RWPE2 (cell line): ENCODE data around the gene ANKS3.

Source experiments
- ATAC-seq: fragments of 200-7000 bp; cut with Tn5 transposase; 3 replicates; pipeline ENCODE4 v1.9.1; 2021; ENCODE audit warnings: low read depth
- DNase-seq: peaks from one replicate; pipeline ENCODE4 v3.0.0-alpha.2; 2020; ENCODE audit warnings: low spot score
- H3K27ac ChIP-seq: fragments of 450-650 bp; 2 replicates; pipeline ENCODE4 v1.5.1; 2017; ENCODE audit warnings: mild to moderate bottlenecking; ENCODE audit not compliant: poor library complexity, severe bottlenecking
- H3K27me3 ChIP-seq: fragments of 250-450 bp; sonication (Bioruptor Pico); 2 replicates; pipeline ENCODE4 v1.5.1; 2021; ENCODE audit warnings: mild to moderate bottlenecking, moderate library complexity; ENCODE audit not compliant: insufficient read depth, poor library complexity, severe bottlenecking
- H3K36me3 ChIP-seq: fragments of 250-450 bp; sonication (Bioruptor Pico); 2 replicates; pipeline ENCODE4 v1.5.1; 2020; ENCODE audit warnings: low read depth, mild to moderate bottlenecking, moderate library complexity
- H3K4me1 ChIP-seq: fragments of 250-450 bp; sonication (Bioruptor Pico); 2 replicates; pipeline ENCODE4 v1.5.1; 2021; ENCODE audit warnings: mild to moderate bottlenecking, moderate library complexity; ENCODE audit not compliant: insufficient read depth, poor library complexity, severe bottlenecking
- H3K4me3 ChIP-seq: fragments of 250-450 bp; sonication (Bioruptor Pico); 2 replicates; pipeline ENCODE4 v1.5.1; 2021; ENCODE audit warnings: mild to moderate bottlenecking, moderate library complexity; ENCODE audit not compliant: severe bottlenecking
- H3K9me3 ChIP-seq: fragments of 250-450 bp; sonication (Bioruptor Pico); 2 replicates; pipeline ENCODE4 v1.5.1; 2021; ENCODE audit warnings: mild to moderate bottlenecking, moderate library complexity; ENCODE audit not compliant: severe bottlenecking
- CTCF ChIP-seq: fragments of 450-650 bp; IDR thresholded peaks from one replicate; pipeline ENCODE4 v1.5.1; 2017; ENCODE audit warnings: mild to moderate bottlenecking, moderate library complexity; ENCODE audit not compliant: poor library complexity, severe bottlenecking

Gene ANKS3

GRCh38 chr16:4769306-4769638 lies 35.2 kb upstream of the ANKS3 start:
- Histone ChIP-seq H3K36me3 (peaks cover 6% of the 10 kb centered on the region), H3K27ac (no peak overlapping the region), H3K4me1 (peaks cover 7% of the 10 kb centered on the region), H3K4me3 (peak overlapping the region; percentile 48), H3K27me3 (no peaks in the 10 kb centered on the region), H3K9me3 (no peaks in the 10 kb centered on the region)
- no peak for DNase-seq
- TF ChIP-seq CTCF, result no peak
- no peak for ATAC-seq

GRCh38 chr16:4768549-4769305 lies 34.7 kb upstream of the ANKS3 start:
- Histone ChIP-seq H3K9me3 (no peaks in the 10 kb centered on the region), H3K27ac (peak overlapping the region; percentile 65), H3K27me3 (no peaks in the 10 kb centered on the region), H3K36me3 (peaks cover 12% of the 10 kb centered on the region), H3K4me3 (peak overlapping the region; percentile 48), H3K4me1 (peaks cover 7% of the 10 kb centered on the region)
- ATAC-seq, result peak; percentile 90
- TF ChIP-seq CTCF, result no peak
- DNase-seq, result peak; percentile 95

DNA sequence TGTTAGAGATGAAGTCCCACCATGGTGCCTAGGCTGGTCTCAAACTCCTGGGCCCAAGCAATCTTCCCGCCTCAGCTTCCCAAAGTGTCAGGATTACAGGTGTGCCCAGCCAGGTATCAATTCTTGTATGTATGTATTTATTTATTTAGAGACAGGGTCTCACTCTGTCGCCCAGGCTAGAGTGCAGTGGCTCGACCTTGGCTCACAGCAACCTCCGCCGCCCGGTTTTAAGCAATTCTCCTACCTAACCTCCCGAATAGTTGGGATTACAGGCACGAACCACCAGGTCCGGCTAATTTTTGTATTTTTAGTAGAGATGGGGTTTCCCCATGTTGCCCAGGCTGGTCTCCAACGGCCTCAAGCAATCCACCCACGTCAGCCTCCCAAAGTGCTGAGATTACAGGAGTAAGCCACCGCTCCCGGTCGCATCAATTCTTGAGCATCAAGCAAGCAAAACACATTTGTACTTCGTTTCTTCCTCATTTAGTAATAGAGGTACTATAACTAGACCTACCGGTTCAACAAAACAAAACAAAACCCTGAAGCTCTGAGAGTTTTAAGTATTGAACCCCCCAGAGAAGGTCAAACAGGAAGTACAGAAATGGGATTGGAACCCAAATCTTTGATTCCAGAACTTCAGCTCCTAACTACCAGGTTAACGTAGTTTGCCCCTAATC lies 33.9 kb upstream of the ANKS3 start:
- TF ChIP-seq CTCF, result no peak
- Histone ChIP-seq H3K9me3 (no peaks in the 10 kb centered on the region), H3K4me3 (peak overlapping the region; percentile 48), H3K36me3 (peaks cover 19% of the 10 kb centered on the region), H3K4me1 (peaks cover 7% of the 10 kb centered on the region), H3K27ac (peak overlapping the region; percentile 65), H3K27me3 (no peaks in the 10 kb centered on the region)
- ATAC-seq, result no peak
- DNase-seq, result no peak

- Histone ChIP-seq H3K4me1 (peaks cover 7% of the 10 kb centered on the region), H3K4me3 (peak within 1 kb of the TSS; percentile 68), H3K36me3 (peaks cover 27% of the 10 kb centered on the region), H3K27me3 (no peaks in the 10 kb centered on the region), H3K9me3 (no peaks in the 10 kb centered on the region), H3K27ac (peak within 1 kb of the TSS; percentile 65)
- peak; percentile 88 for ATAC-seq
- peak; percentile 95 for DNase-seq
- no peak for TF ChIP-seq CTCF
Observed at GRCh38 chr16:4766875-4767628, 33.0 kb upstream of the ANKS3 start, which contains the start of gene ZNF500. Gene ZNF500 (minus strand): TSS chr16:4767162. CDS start chr16:4765978, 1,184 bp downstream.
